ENCODE data around the gene SLC26A2.

SLC26A2 gene

DNA sequence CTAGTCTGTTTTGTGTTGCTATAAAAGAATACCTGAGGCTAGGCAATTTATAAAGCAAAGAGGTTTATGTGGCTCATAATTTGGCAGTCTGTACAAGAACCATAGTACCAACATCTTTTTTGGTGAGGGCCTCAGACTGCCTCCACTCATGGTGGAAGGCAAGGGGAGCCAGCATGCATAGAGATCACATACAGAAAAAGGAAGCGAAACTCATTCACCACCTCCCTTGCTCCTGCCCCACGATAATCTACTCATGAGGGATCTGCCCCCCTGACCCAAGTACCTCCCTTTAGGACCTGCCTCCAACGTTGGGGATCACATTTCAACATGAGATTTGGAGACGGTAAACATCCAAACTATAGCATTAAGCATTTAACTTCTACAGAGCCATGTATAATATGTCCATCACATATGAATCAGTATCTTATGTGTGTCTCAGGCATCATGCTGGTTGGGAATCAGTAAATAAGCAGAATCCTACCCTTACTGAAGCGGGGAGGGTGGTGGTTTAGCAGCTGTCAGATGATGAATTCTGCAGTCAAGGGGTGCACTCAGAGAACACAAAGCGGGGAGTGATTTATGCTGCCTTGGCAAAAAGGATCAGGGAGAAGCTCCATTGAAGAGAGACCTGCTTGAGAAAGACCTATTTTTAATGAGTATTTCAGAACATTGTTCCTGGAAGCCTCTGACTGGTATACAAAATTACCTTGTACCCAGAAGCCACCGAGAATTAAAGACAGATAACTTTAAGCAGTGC, 74.8 kb downstream of the SLC26A2 start:
- DNase-seq (ENCODE audit: low read depth in 1 of 2, low spot score in 1 of 2) = no peak

DNA sequence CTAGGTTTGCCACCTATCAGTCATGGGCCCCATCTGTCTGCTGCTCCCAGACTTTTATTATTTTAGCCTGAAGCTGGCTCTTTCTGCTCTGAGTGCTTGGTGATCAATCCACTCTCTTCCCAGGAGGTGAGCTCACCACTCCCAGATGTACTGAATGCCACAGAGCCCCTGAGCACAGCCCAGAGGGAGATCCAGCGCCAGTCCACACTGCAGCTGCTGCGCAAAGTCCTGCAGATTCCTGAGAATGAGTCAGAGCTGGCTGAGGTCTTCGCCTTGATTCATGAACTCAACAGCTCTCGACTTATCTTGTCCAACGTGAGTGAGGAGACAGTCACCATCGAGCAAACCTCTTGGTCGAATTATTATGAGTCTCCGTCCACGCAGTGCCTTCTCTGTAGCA, 76.0 kb downstream of the SLC26A2 start:
- no peak for DNase-seq (ENCODE audit: low read depth in 1 of 2, low spot score in 1 of 2)
